ENCODE results near the gene PKNOX2.

PKNOX2 gene

DNA sequence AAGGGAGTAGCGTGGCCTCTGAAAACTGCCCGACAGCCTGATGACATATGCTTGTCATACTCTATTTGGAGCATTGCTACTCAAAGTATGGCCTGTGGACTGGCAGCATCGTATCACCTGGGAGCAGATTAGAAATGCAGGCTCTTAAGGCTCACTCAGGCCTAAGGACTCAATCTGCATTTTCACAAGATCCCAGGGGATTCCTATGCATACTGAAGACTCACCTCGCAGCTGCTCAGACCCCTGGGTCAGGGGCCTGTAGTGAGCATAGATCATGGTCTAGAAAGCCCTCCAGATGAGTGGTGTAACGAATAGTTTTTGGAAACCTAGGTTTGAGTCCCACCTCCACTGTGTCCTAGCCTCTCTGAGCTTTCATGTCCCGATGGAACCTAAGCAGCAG lies 205.3 kb downstream of the PKNOX2 start:
- TF ChIP-seq, protein P1, sequence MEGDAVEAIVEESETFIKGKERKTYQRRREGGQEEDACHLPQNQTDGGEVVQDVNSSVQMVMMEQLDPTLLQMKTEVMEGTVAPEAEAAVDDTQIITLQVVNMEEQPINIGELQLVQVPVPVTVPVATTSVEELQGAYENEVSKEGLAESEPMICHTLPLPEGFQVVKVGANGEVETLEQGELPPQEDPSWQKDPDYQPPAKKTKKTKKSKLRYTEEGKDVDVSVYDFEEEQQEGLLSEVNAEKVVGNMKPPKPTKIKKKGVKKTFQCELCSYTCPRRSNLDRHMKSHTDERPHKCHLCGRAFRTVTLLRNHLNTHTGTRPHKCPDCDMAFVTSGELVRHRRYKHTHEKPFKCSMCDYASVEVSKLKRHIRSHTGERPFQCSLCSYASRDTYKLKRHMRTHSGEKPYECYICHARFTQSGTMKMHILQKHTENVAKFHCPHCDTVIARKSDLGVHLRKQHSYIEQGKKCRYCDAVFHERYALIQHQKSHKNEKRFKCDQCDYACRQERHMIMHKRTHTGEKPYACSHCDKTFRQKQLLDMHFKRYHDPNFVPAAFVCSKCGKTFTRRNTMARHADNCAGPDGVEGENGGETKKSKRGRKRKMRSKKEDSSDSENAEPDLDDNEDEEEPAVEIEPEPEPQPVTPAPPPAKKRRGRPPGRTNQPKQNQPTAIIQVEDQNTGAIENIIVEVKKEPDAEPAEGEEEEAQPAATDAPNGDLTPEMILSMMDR (IDR thresholded peaks at IDR 0.05; ENCODE audit: low read depth, low read length), result no peak

DNA sequence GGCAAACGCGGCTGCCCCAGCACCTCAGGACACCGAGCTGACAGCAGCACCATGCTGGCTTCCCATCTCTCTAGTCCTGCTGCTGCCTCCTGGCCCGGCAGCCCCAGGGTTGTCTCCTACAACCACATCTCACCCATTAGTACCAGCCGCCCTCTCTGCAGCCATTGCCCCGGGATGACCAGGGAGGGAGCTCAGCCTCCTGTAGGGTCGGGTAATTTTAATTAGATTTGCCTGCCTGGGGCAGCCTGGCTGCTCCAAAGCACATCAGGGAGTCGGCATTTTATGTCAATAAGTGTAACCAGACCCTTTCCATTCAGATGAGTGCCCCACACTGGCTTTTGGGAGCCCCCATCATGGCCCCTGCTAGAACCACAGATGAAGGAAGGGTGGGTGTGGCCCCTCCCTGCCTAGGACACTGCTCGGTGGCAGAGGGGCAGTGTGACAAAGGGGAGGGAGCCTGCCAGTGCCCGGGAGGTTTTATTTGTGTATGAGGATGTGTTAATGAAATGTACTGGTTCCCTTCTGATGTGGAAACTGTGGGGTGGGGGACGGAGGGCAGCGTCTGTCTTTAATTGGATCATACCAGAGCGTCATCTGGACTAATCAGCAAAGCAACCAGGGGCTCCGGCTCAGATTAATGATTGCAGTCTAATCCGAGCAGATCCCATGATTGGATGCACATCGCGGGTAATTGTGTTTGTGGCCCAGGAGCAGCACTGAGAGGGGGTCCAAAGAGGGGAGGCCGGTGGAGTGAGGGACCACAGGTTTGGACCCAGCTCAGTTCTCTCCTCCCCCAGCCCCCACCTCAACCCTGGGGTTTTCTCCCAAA lies 206.2 kb downstream of the PKNOX2 start:
- DNase-seq (ENCODE audit: extremely low read depth, low read depth), result no peak
- TF ChIP-seq, protein P1 (IDR thresholded peaks at IDR 0.05; ENCODE audit: low read depth, low read length), result no peak

More for the DNA sequence above, 205.3 kb downstream of the PKNOX2 start:
- DNase-seq (ENCODE audit: extremely low read depth, low read depth), result no peak

DNA sequence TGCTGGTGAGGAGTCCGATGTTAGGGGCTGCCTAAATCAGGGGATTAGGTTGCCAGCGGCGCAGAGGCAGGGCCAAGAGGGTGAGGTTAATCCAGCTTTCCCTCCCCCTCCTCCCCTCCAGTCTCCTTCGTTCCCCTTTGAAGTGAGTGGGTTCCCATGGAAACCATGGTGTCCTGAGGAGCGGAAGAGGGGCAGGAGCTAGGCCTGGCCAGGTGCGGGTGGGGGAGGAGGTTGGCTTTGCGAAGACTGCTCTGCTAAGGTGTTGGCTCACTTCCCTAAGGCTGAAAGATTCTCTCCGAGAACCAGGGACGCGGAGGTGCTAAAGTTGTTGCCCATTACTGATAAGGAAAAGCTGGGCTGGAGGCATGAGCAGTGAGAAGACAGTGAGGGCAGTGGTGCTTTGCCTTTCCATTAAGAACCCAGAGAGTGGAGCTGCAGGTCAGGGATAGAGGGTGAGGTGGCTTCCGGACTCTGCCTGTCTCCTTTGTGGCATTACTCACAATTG lies 206.9 kb downstream of the PKNOX2 start:
- TF ChIP-seq, protein P1 (IDR thresholded peaks at IDR 0.05; ENCODE audit: low read depth, low read length), result no peak
- DNase-seq (ENCODE audit: extremely low read depth, low read depth), result no peak

DNA sequence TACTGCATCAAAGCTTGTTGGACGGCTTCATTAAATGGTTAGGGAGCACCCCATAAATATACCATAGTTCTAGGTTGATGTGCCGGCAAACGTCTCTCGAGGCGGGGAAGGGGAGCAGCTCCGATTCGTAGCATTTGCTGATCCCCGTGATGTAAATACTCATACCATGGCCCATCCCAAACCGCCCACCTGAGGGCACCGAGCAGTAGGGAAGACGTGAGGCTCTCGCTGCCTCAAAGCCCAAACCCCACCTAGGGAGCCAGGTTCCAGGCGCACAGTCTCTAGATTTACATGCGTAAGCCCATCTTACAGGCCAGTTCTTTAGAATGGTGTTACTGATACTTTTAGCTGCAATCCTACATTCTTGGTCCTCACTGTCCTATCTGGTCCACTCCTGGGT lies 207.5 kb downstream of the PKNOX2 start:
- DNase-seq (ENCODE audit: extremely low read depth, low read depth), result no peak
- TF ChIP-seq, protein P1 (IDR thresholded peaks at IDR 0.05; ENCODE audit: low read depth, low read length), result no peak

DNA sequence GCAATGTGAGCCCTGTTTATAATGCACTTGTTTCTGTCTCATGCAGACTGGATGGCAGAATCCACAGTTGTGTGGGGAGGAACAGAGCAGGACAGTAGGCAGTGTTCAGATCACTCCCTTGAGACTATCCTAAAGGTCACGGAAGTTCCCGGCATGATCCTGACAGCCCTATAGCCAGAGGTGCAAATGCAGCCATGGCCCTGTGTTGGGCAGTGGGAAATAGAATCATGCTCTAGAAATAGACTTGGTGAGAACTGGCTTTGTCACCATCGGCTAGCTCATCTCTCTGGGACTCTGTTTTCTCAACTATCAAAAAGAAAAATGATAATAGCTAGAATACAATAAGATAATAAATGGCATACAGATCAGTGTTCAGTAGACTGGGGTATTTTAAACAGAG lies 208.4 kb downstream of the PKNOX2 start:
- no peak for DNase-seq (ENCODE audit: extremely low read depth, low read depth)

DNA sequence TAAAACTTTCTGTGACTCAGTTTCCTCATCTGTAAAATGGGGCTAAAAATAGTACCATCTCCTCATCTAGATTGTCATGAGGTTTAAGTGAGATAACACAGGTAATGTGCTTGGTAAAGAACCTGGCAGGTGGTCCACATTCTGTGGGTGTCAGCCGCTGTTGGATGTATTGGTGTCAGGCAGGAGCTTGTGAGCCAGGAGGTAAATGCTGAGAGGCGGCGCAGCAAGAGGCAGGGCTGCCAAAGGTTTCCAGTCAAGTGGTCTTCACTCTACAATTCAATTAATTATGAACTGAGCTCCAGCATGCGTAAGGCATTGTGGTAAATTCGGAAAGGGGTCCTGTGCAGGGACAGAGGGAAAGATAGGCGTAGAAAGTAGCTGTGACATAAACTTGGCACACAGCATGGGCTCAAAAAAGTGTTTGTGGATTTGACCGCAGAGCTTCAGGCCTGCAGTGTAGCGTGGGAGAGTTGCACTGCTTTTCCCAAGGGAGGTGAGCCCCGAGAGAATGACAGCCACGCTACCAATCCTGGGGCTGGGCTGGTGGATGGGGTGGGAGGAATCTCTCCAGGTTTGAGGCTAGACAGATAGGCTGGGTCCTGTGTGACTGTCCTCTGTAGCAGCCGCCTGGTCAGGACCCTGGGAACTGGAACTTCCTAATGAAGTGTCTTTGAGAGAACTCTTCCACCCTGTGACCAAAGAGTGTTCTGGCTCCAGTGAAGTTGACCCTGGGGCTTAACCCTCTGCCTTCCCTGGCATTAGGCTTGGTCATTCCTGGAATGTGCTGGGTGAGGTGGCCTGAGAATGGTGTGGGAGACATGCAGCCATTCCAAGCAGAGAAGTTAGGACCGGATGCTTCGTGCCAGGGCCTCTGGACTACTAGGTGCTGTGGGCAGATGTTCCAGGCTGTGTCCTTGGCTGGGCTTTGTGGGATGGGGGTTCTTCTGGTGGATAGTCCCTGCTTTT lies 209.2 kb downstream of the PKNOX2 start:
- TF ChIP-seq, protein P1 (IDR thresholded peaks at IDR 0.05; ENCODE audit: low read depth, low read length), result no peak
- DNase-seq (ENCODE audit: extremely low read depth, low read depth), result no peak

More for the DNA sequence above, 208.4 kb downstream of the PKNOX2 start:
- TF ChIP-seq, protein P1 (IDR thresholded peaks at IDR 0.05; ENCODE audit: low read depth, low read length), result no peak
